Vagina (tissue), 2 donors: Measurements from ENCODE around the gene HNRNPK. TPM values are rescaled to one million over a fixed set of nuclear protein-coding genes. Genes with fewer than 3 reads are reported as not detected.

Experiments used
- DNase-seq, 2 donors: peaks; one replicate each; pipeline ENCODE4 v3.0.0-alpha.2; 2017; ENCODE audit errors: extremely low spot score in 2 of 2
- H3K27ac ChIP-seq: fragments of 200-600 bp; sonication (generic); one replicate; pipeline ENCODE4 v1.5.1; 2019
- H3K27me3 ChIP-seq: fragments of 200-600 bp; sonication (generic); one replicate; pipeline ENCODE4 v1.5.1; 2019
- H3K36me3 ChIP-seq, 2 donors: fragments of 200-600 bp; sonication (generic); one replicate each; pipeline ENCODE4 v1.5.1; 2017 to 2019
- H3K4me1 ChIP-seq: fragments of 200-600 bp; sonication (generic); one replicate; pipeline ENCODE4 v1.5.1; 2019
- H3K4me3 ChIP-seq, 2 donors: fragments of 200-600 bp; sonication (generic); 1 replicate in 1 of 2; 2 replicates in 1 of 2; pipeline ENCODE4 v1.5.1; 2016 to 2019
- H3K9me3 ChIP-seq: fragments of 200-600 bp; sonication (generic); one replicate; pipeline ENCODE4 v1.5.1; 2019
- CTCF ChIP-seq, 3 experiments: fragments of 450-650 bp in 2 of 3; fragments of 200-600 bp in 1 of 3; sonication (generic) in 1 of 3; IDR thresholded peaks; one replicate each; pipeline ENCODE4 v1.5.1; 2017 to 2019; ENCODE audit warnings: antibody characterized with exemption in 3 of 3, mild to moderate bottlenecking in 2 of 3, moderate library complexity in 2 of 3
- POLR2A ChIP-seq, 2 donors: fragments of 450-650 bp; IDR thresholded peaks; one replicate each; pipeline ENCODE4 v1.6.1; 2017; ENCODE audit warnings: antibody characterized with exemption in 2 of 2, mild to moderate bottlenecking in 2 of 2, moderate library complexity in 2 of 2
- POLR2AphosphoS5 ChIP-seq, 2 donors: sonication (generic); formaldehyde crosslinking; IDR thresholded peaks; one replicate each; pipeline ENCODE4 v1.9.0; 2017; ENCODE audit warnings: antibody characterized with exemption in 2 of 2, mild to moderate bottlenecking in 2 of 2, low read depth in 1 of 2; ENCODE audit not compliant: insufficient read depth in 1 of 2
- intact Hi-C: fragments of 100-400 bp; cut with DNase I; formaldehyde crosslinking; loops from one replicate; pipeline ENCODE4 v1.15.1; 2023
- total RNA-seq: library from RNA; depleted of rRNA; stranded (reverse); fragments of >200 nt; gene quantifications from one replicate; pipeline ENCODE4 v1.2.3, GENCODE V29; 2016

HNRNPK gene
- total RNA-seq, 1 donor from 2014 or later = 409 TPM

DNA sequence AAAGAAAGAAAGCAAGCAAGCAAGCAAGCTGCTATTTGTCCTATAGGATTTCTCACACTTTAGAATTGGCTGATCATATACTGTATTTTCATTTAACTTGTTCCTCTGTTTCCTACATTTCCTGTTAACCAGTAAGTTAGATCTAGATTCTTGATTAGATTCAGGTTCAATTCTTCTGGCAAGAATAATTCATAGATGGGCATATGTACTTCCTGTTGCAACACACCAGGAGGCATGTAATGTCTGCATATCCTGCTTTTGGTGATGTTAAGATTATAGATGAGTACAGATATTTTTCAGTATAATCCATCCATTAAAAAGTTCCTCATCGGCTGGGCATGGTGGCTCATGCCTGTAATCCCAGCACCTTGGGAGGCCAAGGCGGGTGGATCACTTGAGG lies 48.0 kb downstream of the HNRNPK start:
- Histone ChIP-seq H3K4me1 (peaks cover 18% of the 10 kb centered on the region), H3K27me3 (no peaks in the 10 kb centered on the region), H3K36me3 (no peaks in the 10 kb centered on the region), H3K4me3 (no peak overlapping the region), H3K27ac (no peak overlapping the region), H3K9me3 (no peaks in the 10 kb centered on the region)
- no peak for DNase-seq
- TF ChIP-seq CTCF (IDR thresholded peaks at IDR 0.05) (no peak), POLR2AphosphoS5 (IDR thresholded peaks at IDR 0.05; ENCODE audit: insufficient read depth in 1 of 2, low read depth in 1 of 2) (no peak), POLR2A (IDR thresholded peaks at IDR 0.05) (no peak)
- intact Hi-C loops = no loop called here

GRCh38 chr9:83930881-83931280 lies 49.1 kb downstream of the HNRNPK start:
- intact Hi-C loops = no loop called here
- no peak for TF ChIP-seq POLR2AphosphoS5 (IDR thresholded peaks at IDR 0.05; ENCODE audit: insufficient read depth in 1 of 2, low read depth in 1 of 2)
- TF ChIP-seq CTCF (IDR thresholded peaks at IDR 0.05) = no peak
- TF ChIP-seq POLR2A (IDR thresholded peaks at IDR 0.05) = no peak
- Histone ChIP-seq H3K27me3 (no peaks in the 10 kb centered on the region), H3K27ac (no peak overlapping the region), H3K9me3 (no peaks in the 10 kb centered on the region), H3K4me3 (no peak overlapping the region), H3K36me3 (no peaks in the 10 kb centered on the region), H3K4me1 (peaks cover 18% of the 10 kb centered on the region)
- DNase-seq = no peak

- Histone ChIP-seq H3K4me1 (no peaks in the 10 kb centered on the region), H3K4me3 (no peak overlapping the region), H3K9me3 (no peaks in the 10 kb centered on the region), H3K36me3 (no peaks in the 10 kb centered on the region), H3K27me3 (no peaks in the 10 kb centered on the region), H3K27ac (no peak overlapping the region)
- intact Hi-C loops = no loop called here
- no peak for DNase-seq
- TF ChIP-seq CTCF (IDR thresholded peaks at IDR 0.05) = no peak
- TF ChIP-seq POLR2AphosphoS5 (IDR thresholded peaks at IDR 0.05; ENCODE audit: insufficient read depth in 1 of 2, low read depth in 1 of 2) = no peak
- TF ChIP-seq POLR2A (IDR thresholded peaks at IDR 0.05) = no peak
Observed at GRCh38 chr9:83927591-83927990, 52.4 kb downstream of the HNRNPK start.

DNA sequence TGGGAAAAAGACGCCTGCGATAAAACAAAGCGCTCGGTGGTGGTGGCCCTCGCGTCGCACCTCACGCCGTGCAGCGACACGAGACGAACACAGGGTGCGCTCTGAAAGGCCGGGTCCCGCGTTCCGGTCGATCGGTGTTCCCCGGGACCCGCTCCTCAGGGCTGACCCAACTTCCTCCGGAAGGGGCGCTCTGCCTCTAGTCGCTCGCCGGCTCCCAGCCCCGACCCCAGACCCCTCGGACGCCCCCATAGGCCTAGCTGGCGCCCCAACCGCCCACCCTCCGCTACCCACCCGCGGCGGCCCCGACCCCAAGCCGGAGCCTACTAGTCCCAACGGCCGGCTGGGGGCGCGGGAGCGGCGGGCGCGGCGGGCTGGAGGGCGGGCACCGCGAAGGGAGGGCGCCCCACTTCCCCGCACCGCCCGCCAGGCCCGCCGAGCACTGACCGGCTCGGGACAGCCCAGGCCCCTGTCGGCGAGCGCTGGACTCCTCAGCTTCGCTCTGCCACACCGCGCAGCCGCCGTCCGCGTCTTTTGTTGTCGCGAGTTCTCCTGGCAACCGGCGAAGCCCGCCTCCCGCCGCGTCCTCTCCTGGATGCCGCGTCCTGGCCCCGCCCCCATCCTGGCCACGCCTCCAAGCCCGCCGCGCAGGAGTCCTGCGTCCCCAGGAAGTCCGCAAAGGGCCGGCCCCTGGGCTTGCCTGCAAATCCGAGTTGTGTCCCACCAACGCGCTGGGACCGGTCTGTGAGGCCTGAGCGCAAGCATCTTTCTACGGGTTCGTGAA lies 58.9 kb downstream of the HNRNPK start, which contains the start of gene KIF27:
TSS of gene KIF27 (minus strand) at position 506 of the 781 bp plus-strand sequence. CDS start 5,841 bp downstream, outside the sequence.
- TF ChIP-seq POLR2AphosphoS5 (IDR thresholded peaks at IDR 0.05; ENCODE audit: insufficient read depth in 1 of 2, low read depth in 1 of 2) (peak; percentile 55 to 87), CTCF (IDR thresholded peaks at IDR 0.05) (peak in 1 of 3 experiments; percentile 46), POLR2A (IDR thresholded peaks at IDR 0.05) (peak in 1 of 2 donors; percentile 65)
- Histone ChIP-seq H3K9me3 (no peaks in the 10 kb centered on the region), H3K4me1 (peaks cover 10% of the 10 kb centered on the region), H3K4me3 (peak within 1 kb of the TSS; percentile 58 to 90), H3K27me3 (no peaks in the 10 kb centered on the region), H3K27ac (peak within 1 kb of the TSS; percentile 94), H3K36me3 (no peaks in the 10 kb centered on the region)
- intact Hi-C loops = no loop called here
- DNase-seq = peak in 1 of 2 donors; percentile 97

DNA sequence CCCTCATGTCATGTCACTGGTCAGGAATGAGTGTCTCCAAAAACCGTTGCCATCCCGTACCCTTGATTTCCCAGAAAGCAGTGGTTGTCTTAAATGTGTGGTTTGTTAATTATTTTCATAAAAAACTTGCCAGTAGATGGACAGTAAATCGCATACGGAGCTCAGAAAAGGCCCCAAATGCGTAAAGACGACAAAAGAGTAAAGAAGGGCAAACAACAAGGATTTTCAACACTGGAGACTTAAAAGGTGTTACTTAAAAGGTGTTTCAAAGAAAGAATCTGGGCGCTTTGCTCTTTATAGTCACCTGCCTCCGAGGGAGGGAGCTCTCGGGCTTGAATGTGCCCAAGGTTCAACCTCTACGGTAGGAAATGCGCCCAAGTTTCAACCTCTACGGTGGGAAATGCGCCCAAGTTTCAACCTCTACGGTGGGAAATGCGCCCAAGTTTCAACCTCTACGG lies 59.5 kb downstream of the HNRNPK start:
- Histone ChIP-seq H3K9me3 (no peaks in the 10 kb centered on the region), H3K27me3 (no peaks in the 10 kb centered on the region), H3K27ac (peak overlapping the region; percentile 94), H3K4me1 (peaks cover 10% of the 10 kb centered on the region), H3K36me3 (no peaks in the 10 kb centered on the region), H3K4me3 (peak overlapping the region; percentile 58 to 90)
- no peak for TF ChIP-seq POLR2AphosphoS5 (IDR thresholded peaks at IDR 0.05; ENCODE audit: insufficient read depth in 1 of 2, low read depth in 1 of 2)
- TF ChIP-seq POLR2A (IDR thresholded peaks at IDR 0.05) = no peak
- TF ChIP-seq CTCF (IDR thresholded peaks at IDR 0.05) = no peak
- intact Hi-C loops = no loop called here
- DNase-seq = no peak
